K562 (cell line): ENCODE results near the gene EGLN1. TPM values are rescaled to one million over a fixed set of nuclear protein-coding genes. Genes with fewer than 3 reads are reported as not detected.
A peak's percentile ranks its signal among the peaks of the same experiment; 100 is the strongest.

Experiments used
- ATAC-seq: fragments of 200-7000 bp; cut with Tn5 transposase; 3 replicates; pipeline ENCODE4 v1.9.1; 2020; ENCODE audit warnings: moderate library complexity
- BruUV-seq: library from RNA; stranded (reverse); fragments of 400-500 nt; replicated peaks from 2 replicates; lab custom pipeline; 2021; lab: Mats Ljungman, UMichigan
- CTCF ChIA-PET: fragments of 300-600 bp; formaldehyde crosslinking; extraction: SDS; loops from one replicate; lab custom pipeline; 2021; ENCODE audit warnings: low intra/inter-chr PET ratio; lab: Yijun Ruan, JAX
- POLR2A ChIA-PET: fragments of 300-600, 350-650 bp; sonication (Branson Sonifier 250); formaldehyde crosslinking; extraction: SDS; loops from one replicate; lab custom pipeline; 2021; ENCODE audit warnings: antibody characterized with exemption, inconsistent platforms; lab: Yijun Ruan, JAX
- DNase-seq, 4 experiments: peaks; one replicate each; pipeline versions ENCODE4 v3.0.0 to v3.0.0-alpha.2; 2011 to 2018; ENCODE audit warnings: low spot score in 3 of 4, mixed read lengths in 3 of 4; ENCODE audit errors: extremely low read depth in 1 of 4
- FAIRE-seq: peaks from 2 replicates; lab custom pipeline; 2011; peaks lifted over from hg19 to GRCh38; lab: Jason Lieb, UNC
- H2AFZ ChIP-seq: 2 replicates; pipeline ENCODE4 v1.6.0; 2011; ENCODE audit warnings: low read depth, low read length, control low read depth, inconsistent platforms
- H3K27ac ChIP-seq: fragments of 200-600 bp; 3 replicates; pipeline ENCODE4 v1.8.0; 2011; ENCODE audit warnings: low read depth, mild to moderate bottlenecking, control low read depth, inconsistent platforms, low read length, moderate library complexity, mixed read lengths; ENCODE audit errors: extremely low read depth
- H3K27me3 ChIP-seq, 2 experiments: fragments of 300-600 bp in 1 of 2; 2 replicates in 1 of 2; 3 replicates in 1 of 2; pipeline versions ENCODE4 v1.6.0 to v1.8.0; 2011; ENCODE audit warnings: inconsistent platforms in 2 of 2, low read length in 2 of 2, mild to moderate bottlenecking in 1 of 2, mixed read lengths in 1 of 2, moderate library complexity in 1 of 2; ENCODE audit not compliant: control insufficient read depth in 2 of 2, insufficient read depth in 2 of 2
- H3K36me3 ChIP-seq: fragments of 300-600 bp; 3 replicates; pipeline ENCODE4 v1.8.0; 2011; ENCODE audit warnings: mild to moderate bottlenecking, low read length, inconsistent platforms; ENCODE audit not compliant: control insufficient read depth, insufficient read depth
- H3K4me1 ChIP-seq, 2 experiments: fragments of 200-600 bp in 1 of 2; replicated peaks in 1 of 2; 2 replicates in 1 of 2; 3 replicates in 1 of 2; pipeline versions ENCODE4 v1.5.1 to v1.8.0; 2011; ENCODE audit warnings: inconsistent platforms in 2 of 2, low read length in 2 of 2, mild to moderate bottlenecking in 1 of 2, mixed read lengths in 1 of 2, moderate library complexity in 1 of 2; ENCODE audit not compliant: control insufficient read depth in 2 of 2, insufficient read depth in 2 of 2
- H3K4me2 ChIP-seq: 2 replicates; pipeline ENCODE4 v1.6.1; 2011; ENCODE audit warnings: low read length, control low read depth, inconsistent platforms, mixed read lengths; ENCODE audit not compliant: insufficient read depth
- H3K4me3 ChIP-seq: fragments of 200-600 bp; sonication (generic), shearing (Covaris generic); 2 replicates; pipeline ENCODE4 v1.5.1; 2016; ENCODE audit warnings: control low read depth, inconsistent platforms
- H3K79me2 ChIP-seq: fragments of 200-600 bp; 3 replicates; pipeline ENCODE4 v1.8.0; 2011; ENCODE audit warnings: low read length, inconsistent platforms; ENCODE audit not compliant: control insufficient read depth, insufficient read depth
- H3K9ac ChIP-seq, 2 experiments: 2 replicates each; pipeline versions ENCODE4 v1.6.0 to v1.6.1; 2011; ENCODE audit warnings: low read depth in 2 of 2, low read length in 2 of 2, control low read depth in 1 of 2, inconsistent platforms in 1 of 2, mild to moderate bottlenecking in 1 of 2, mixed read lengths in 1 of 2; ENCODE audit not compliant: insufficient read depth in 1 of 2
- H3K9me1 ChIP-seq: one replicate; pipeline ENCODE4 v1.6.0; 2011; ENCODE audit warnings: inconsistent platforms, mild to moderate bottlenecking, low read length, moderate library complexity; ENCODE audit not compliant: control insufficient read depth, insufficient read depth
- H3K9me3 ChIP-seq: replicated peaks from 2 replicates; pipeline ENCODE4 v1.5.1; 2011; ENCODE audit warnings: low read depth, low read length, inconsistent platforms; ENCODE audit not compliant: control insufficient read depth, insufficient read depth
- H4K20me1 ChIP-seq: replicated peaks from 2 replicates; pipeline ENCODE4 v1.6.1; 2011; ENCODE audit warnings: low read length, inconsistent platforms, mixed read lengths; ENCODE audit not compliant: control insufficient read depth, insufficient read depth
- DPF2 ChIP-seq: fragments of 450-650 bp; IDR thresholded peaks from 2 replicates; pipeline ENCODE4 v1.6.1; 2016
- ETV5 ChIP-seq: sonication (generic); formaldehyde crosslinking; IDR thresholded peaks from 2 replicates; pipeline ENCODE4 v1.4.0; 2020; ENCODE audit warnings: low read depth, mild to moderate bottlenecking, missing genetic modification reagents
- MYC ChIP-seq, 2 experiments: fragments of 250-450 bp in 1 of 2; sonication (Bioruptor Pico) in 1 of 2; IDR thresholded peaks; 2 replicates each; pipeline versions ENCODE4 v1.5.1 to v1.6.1; 2012 to 2021; ENCODE audit warnings: low read depth in 2 of 2, borderline replicate concordance in 1 of 2, improper control_type of control experiment in 1 of 2, low read length in 1 of 2, mild to moderate bottlenecking in 1 of 2, moderate library complexity in 1 of 2
- MYNN ChIP-seq, 2 experiments: sonication (generic); formaldehyde crosslinking in 1 of 2; IDR thresholded peaks; 2 replicates each; pipeline versions ENCODE4 v1.5.0 to v1.6.1; 2016 to 2020; ENCODE audit warnings: antibody characterized with exemption in 1 of 2, missing genetic modification reagents in 1 of 2
- RCOR1 ChIP-seq, 2 experiments: IDR thresholded peaks; 2 replicates each; pipeline ENCODE4 v1.6.1; 2012; ENCODE audit warnings: low read depth in 2 of 2, low read length in 2 of 2, borderline replicate concordance in 1 of 2, improper control_type of control experiment in 1 of 2
- TEAD1 ChIP-seq, 2 experiments: fragments of 450-650 bp in 1 of 2; sonication (generic) in 1 of 2; formaldehyde crosslinking; IDR thresholded peaks; 2 replicates each; pipeline versions ENCODE4 v1.4.0 to v1.8.0; 2020 to 2022; ENCODE audit warnings: mild to moderate bottlenecking in 2 of 2, missing genetic modification reagents in 1 of 2
- ZBTB43 ChIP-seq: sonication (generic); formaldehyde crosslinking; IDR thresholded peaks from 2 replicates; pipeline ENCODE4 v1.8.0; 2023; ENCODE audit warnings: mild to moderate bottlenecking, missing genetic modification reagents
- ZBTB49 ChIP-seq: sonication (generic); formaldehyde crosslinking; IDR thresholded peaks from 2 replicates; pipeline ENCODE4 v1.8.0; 2022; ENCODE audit warnings: missing genetic modification reagents, mild to moderate bottlenecking, borderline replicate concordance
- ZEB2 ChIP-seq: fragments of 450-650 bp; IDR thresholded peaks from 2 replicates; pipeline ENCODE4 v1.6.1; 2016
- ZNF23 ChIP-seq: fragments of 250-450 bp; sonication (Bioruptor Pico); IDR thresholded peaks from 2 replicates; pipeline ENCODE4 v1.4.0; 2020; ENCODE audit warnings: mild to moderate bottlenecking
- ZNF24 ChIP-seq: fragments of 450-650 bp; IDR thresholded peaks from 2 replicates; pipeline ENCODE4 v1.6.1; 2016
- ZNF444 ChIP-seq: fragments of 250-450 bp; sonication (Bioruptor Pico); IDR thresholded peaks from 2 replicates; pipeline ENCODE4 v1.4.0; 2020; ENCODE audit warnings: mild to moderate bottlenecking, moderate library complexity
- WGBS: fragments of 100-300 bp; shearing (Covaris generic); methylation state at CpG from one replicate; pipeline ENCODE4 v1.1.6; 2016; ENCODE audit warnings: low coverage, mixed read lengths; ENCODE audit not compliant: insufficient coverage; ENCODE audit errors: missing lambda C conversion rate; 5-methylcytosine and 5-hydroxymethylcytosine counted together
- in situ Hi-C: fragments of 300-500 bp; cut with MboI; formaldehyde crosslinking; loops from 4 replicates; pipeline ENCODE4 v1.15.0; 2018; ENCODE audit warnings: inconsistent platforms, mixed read lengths
- intact Hi-C: fragments of 100-400 bp; cut with micrococcal nuclease; formaldehyde crosslinking; loops from 2 replicates; pipeline ENCODE4 v1.14.2; 2022
- polyA plus RNA-seq, 8 experiments: library from polyadenylated mRNA; depleted of rRNA in 4 of 8; stranded (reverse) in 5 of 8; unstranded in 3 of 8; fragments of >200 nt; fragmentation: Nextera tagmentation in 2 of 8; fragmentation: Illumina TruSeq in 1 of 8; extraction: Ambion mirVana in 2 of 8; extraction: Trizol in 1 of 8; gene quantifications; 2 replicates each; pipeline versions ENCODE4 v1.2.1 to v1.2.3, GENCODE V29; 2011 to 2014; ENCODE audit warnings: inconsistent platforms in 1 of 8, missing spikeins in 1 of 8
- total RNA-seq, 7 experiments: library from RNA; depleted of rRNA in 6 of 7; stranded (reverse); fragments of >200 nt in 6 of 7; fragmentation: Illumina TruSeq in 2 of 7; extraction: Trizol in 2 of 7; gene quantifications; 2 replicates each; pipeline versions ENCODE4 v1.2.1 to v1.2.3, GENCODE V29; 2011 to 2021; ENCODE audit warnings: low replicate concordance in 1 of 7
- TF ChIP-seq, protein P1 (sequence below): fragments of 450-650 bp; IDR thresholded peaks from one replicate; pipeline ENCODE4 v1.6.1; 2018; ENCODE audit warnings: mild to moderate bottlenecking, moderate library complexity; ENCODE audit not compliant: partially characterized antibody
- TF ChIP-seq, protein P2 (sequence below): fragments of 250-450 bp; sonication (Bioruptor Pico); IDR thresholded peaks from 2 replicates; pipeline ENCODE4 v1.8.0; 2022; ENCODE audit warnings: inconsistent platforms

The EGLN1 gene
- total and polyA plus RNA-seq, 9 of the 15 experiments (the other 6 are each of a cell fraction or from before 2014, with no cell fraction given): 5.2 to 54.3 (median 24.6) TPM

- Histone ChIP-seq H3K9me1 (no peaks in the 10 kb centered on the region), H3K27ac (peak overlapping the region; percentile 75), H3K4me2 (peak overlapping the region; percentile 93), H3K9me3 (no peaks in the 10 kb centered on the region), H2AFZ (peak overlapping the region; percentile 65), H3K27me3 (no peaks in the 10 kb centered on the region), H4K20me1 (peaks cover 32% of the 10 kb centered on the region), H3K9ac (peak overlapping the region; percentile 76 to 98), H3K36me3 (peaks cover 25% of the 10 kb centered on the region; the same call in 2 of the 3 replicates), H3K4me3 (peak overlapping the region; percentile 62), H3K4me1 (peaks cover 19 to 26% of the 10 kb centered on the region in 2 experiments), H3K79me2 (peaks cover 56% of the 10 kb centered on the region)
- WGBS: under 1% methylated on average over 61 of the region's 63 CpGs
- ChIA-PET POLR2A (interaction anchor here (0.7 to 3.3 kb wide), 16 partner anchors 9 to 109 kb away, joined by 3 to 18 read pairs (median 4); no protein-coding TSS in a partner anchor), CTCF (no interaction called here)
- DNase-seq (peak; percentile 59 to 83 (median 70)), ATAC-seq (peak; percentile 35), FAIRE-seq (peak; percentile 42)
- no TSS peak for BruUV-seq
- intact Hi-C loops (loop anchor here (2.0 to 5.0 kb wide), 4 partner anchors 71 to 181 kb away; partner anchors contain the start of genes GNPAT and TSNAX), in situ Hi-C loops (no loop called here)
- peak; percentile 42; the same call in 1 of the 2 replicates for TF ChIP-seq DPF2
- TF ChIP-seq RCOR1 (IDR thresholded peaks at IDR 0.05; ENCODE audit: borderline replicate concordance in 1 of 2, low read depth in 2 of 2, low read length in 2 of 2): peak in 1 of 2 experiments; percentile 66; a peak in 2 of 4 replicates
- TF ChIP-seq ZEB2: peak; percentile 47; the same call in 1 of the 2 replicates
- TF ChIP-seq ZBTB43 (CRISPR knock-in tag): peak; percentile 59; the same call in 1 of the 2 replicates
- peak; percentile 47; the same call in 1 of the 2 replicates for TF ChIP-seq MYC (IDR thresholded peaks at IDR 0.05; ENCODE audit: low read depth, low read length)
- TF ChIP-seq MYC (CRISPR knock-in tag; IDR thresholded peaks at IDR 0.05; ENCODE audit: borderline replicate concordance, low read depth): peak; percentile 53; the same call in 1 of the 2 replicates
- TF ChIP-seq, protein P1, sequence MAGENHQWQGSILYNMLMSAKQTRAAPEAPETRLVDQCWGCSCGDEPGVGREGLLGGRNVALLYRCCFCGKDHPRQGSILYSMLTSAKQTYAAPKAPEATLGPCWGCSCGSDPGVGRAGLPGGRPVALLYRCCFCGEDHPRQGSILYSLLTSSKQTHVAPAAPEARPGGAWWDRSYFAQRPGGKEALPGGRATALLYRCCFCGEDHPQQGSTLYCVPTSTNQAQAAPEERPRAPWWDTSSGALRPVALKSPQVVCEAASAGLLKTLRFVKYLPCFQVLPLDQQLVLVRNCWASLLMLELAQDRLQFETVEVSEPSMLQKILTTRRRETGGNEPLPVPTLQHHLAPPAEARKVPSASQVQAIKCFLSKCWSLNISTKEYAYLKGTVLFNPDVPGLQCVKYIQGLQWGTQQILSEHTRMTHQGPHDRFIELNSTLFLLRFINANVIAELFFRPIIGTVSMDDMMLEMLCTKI: no peak
- TF ChIP-seq ZNF23 (CRISPR knock-in tag): no peak
- TF ChIP-seq ZNF24: no peak
- TF ChIP-seq, protein P2, sequence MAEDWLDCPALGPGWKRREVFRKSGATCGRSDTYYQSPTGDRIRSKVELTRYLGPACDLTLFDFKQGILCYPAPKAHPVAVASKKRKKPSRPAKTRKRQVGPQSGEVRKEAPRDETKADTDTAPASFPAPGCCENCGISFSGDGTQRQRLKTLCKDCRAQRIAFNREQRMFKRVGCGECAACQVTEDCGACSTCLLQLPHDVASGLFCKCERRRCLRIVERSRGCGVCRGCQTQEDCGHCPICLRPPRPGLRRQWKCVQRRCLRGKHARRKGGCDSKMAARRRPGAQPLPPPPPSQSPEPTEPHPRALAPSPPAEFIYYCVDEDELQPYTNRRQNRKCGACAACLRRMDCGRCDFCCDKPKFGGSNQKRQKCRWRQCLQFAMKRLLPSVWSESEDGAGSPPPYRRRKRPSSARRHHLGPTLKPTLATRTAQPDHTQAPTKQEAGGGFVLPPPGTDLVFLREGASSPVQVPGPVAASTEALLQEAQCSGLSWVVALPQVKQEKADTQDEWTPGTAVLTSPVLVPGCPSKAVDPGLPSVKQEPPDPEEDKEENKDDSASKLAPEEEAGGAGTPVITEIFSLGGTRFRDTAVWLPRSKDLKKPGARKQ: no peak
- 0 out of 2 replicates have a peak, but pooled peaks have one; percentile 49 for TF ChIP-seq ZBTB49 (CRISPR knock-in tag)
- TF ChIP-seq ZNF444 (CRISPR knock-in tag): no peak
- TF ChIP-seq ETV5: no peak
- 0 out of 2 replicates have a peak, but pooled peaks have one; percentile 7 for TF ChIP-seq MYNN (IDR thresholded peaks at IDR 0.05)
- TF ChIP-seq MYNN (CRISPR knock-in tag; IDR thresholded peaks at IDR 0.05): no peak
- no peak for TF ChIP-seq TEAD1 (CRISPR knock-in tag; IDR thresholded peaks at IDR 0.05)
These were observed 1.0 kb downstream of the EGLN1 start for GRCh38 chr1:231420959-231421545.
